Measurements from ENCODE around the gene OR2A2. TPM values are rescaled to one million over a fixed set of nuclear protein-coding genes. Genes with fewer than 3 reads are reported as not detected.

OR2A2 gene, protein sequence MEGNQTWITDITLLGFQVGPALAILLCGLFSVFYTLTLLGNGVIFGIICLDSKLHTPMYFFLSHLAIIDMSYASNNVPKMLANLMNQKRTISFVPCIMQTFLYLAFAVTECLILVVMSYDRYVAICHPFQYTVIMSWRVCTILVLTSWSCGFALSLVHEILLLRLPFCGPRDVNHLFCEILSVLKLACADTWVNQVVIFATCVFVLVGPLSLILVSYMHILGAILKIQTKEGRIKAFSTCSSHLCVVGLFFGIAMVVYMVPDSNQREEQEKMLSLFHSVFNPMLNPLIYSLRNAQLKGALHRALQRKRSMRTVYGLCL
- not detected for total RNA-seq

DNA sequence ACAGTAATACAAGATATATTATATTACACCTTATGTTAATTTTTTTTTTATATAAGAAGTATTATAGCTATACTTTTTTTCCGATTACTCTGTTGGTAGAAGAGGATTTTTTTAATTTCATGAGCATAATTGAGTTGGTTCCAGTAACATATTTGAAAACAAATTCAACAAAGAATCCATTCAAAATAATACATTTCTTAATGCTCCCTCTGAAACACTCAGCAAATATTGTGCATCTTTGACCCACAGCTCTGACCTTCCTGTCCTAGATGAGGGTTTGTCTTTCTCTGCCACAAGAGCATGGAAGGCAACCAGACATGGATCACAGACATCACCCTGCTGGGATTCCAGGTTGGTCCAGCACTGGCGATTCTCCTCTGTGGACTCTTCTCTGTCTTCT is at the start of gene OR2A2:
TSS of gene OR2A2 (plus strand) at position 301 of the 400 bp plus-strand sequence. CDS start at position 301, 0 bp downstream.
- DNase-seq (no peak), ATAC-seq (replicated peaks in 1 of 2) (no peak)
- peaks cover 10% of the 10 kb centered on the region for H3K27me3 Mint-ChIP-seq (ENCODE audit: low read depth)
- no peaks in the 10 kb centered on the region for H3K9me3 Mint-ChIP-seq
- no peak within 1 kb of the TSS for H3K4me3 Mint-ChIP-seq
- H3K27ac Mint-ChIP-seq, result no peak within 1 kb of the TSS
- no peaks in the 10 kb centered on the region for H3K4me1 Mint-ChIP-seq (ENCODE audit: low read depth)
- H3K36me3 Mint-ChIP-seq (ENCODE audit: insufficient read depth in 2 of 2), result no peaks in the 10 kb centered on the region

DNA sequence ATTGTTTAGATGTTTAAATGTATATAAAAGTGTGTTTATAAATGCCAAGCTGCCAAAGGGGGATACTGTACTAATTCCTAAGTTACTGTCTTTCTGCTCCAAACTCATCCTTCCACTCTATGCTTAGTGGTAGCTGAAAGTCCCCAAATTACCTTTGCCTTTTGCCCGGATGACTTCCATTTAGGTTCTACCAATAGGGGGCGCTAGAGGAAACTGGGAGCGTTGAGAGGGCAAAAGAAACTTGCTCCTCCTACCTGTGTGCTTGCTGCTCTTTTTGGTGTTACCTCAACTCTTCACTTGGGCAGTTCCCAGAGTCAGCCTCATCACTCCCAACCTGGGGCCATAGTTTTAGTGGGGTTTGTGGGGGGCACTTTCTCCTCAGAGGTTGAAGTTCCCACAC is 45.7 kb upstream of the OR2A2 start:
- DNase-seq, result no peak
- Mint-ChIP-seq H3K9me3 (peaks cover 2 to 7% of the 10 kb centered on the region in 2 donors), H3K27me3 (ENCODE audit: low read depth) (peaks cover 21% of the 10 kb centered on the region), H3K4me1 (ENCODE audit: low read depth) (no peaks in the 10 kb centered on the region), H3K27ac (no peak overlapping the region), H3K4me3 (no peak overlapping the region), H3K36me3 (ENCODE audit: insufficient read depth in 2 of 2) (no peaks in the 10 kb centered on the region)
- no peak for ATAC-seq (replicated peaks in 1 of 2)

DNA sequence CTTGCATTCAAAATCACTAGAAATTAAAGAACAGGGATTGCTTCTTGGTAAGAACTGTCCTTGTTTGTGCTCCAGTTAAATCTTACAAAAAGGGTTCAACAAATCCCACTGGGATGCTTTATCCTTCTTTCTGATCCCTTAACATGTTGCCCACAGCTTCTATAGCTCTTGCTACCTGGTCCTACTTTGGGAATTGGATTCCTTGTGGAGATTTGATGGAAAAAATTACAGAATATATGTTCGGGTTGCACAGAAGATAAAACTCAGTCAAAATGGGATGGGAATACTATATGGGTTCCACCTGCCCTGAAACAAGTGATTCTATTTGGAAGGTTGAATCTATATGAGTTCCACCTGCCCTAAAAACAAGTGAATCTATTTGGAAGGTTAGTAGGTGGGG is 39.9 kb upstream of the OR2A2 start, which contains the start of gene OR2A25:
TSS of gene OR2A25 (plus strand) at position 301 of the 400 bp plus-strand sequence. CDS start 4,409 bp downstream, outside the sequence.
- Mint-ChIP-seq H3K27me3 (ENCODE audit: low read depth) (peaks cover 7% of the 10 kb centered on the region), H3K27ac (no peak within 1 kb of the TSS), H3K9me3 (no peaks in the 10 kb centered on the region), H3K4me1 (ENCODE audit: low read depth) (no peaks in the 10 kb centered on the region), H3K36me3 (ENCODE audit: insufficient read depth in 2 of 2) (no peaks in the 10 kb centered on the region), H3K4me3 (no peak within 1 kb of the TSS)
- DNase-seq (no peak), ATAC-seq (replicated peaks in 1 of 2) (no peak)

DNA sequence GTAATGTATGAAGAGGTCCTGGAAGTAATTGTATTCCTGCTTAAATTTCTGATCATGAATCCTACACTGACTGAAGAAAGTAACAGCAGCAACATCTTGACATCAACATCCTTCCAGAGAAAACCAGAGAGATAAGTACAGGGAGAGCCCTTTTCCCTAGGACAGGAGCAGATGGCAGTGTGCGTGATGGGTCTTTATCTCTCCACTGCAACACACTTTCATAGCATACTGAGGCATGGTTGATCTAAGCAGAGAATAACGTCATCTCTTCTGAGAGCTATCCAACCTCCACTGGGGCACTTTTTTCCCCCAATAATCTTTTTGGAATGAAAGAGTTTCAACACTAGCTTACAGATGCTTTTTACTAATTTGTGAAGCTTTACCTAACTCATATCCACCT is 39.4 kb upstream of the OR2A2 start:
- ATAC-seq (replicated peaks in 1 of 2) (no peak), DNase-seq (no peak)
- no peaks in the 10 kb centered on the region for H3K9me3 Mint-ChIP-seq
- no peak overlapping the region for H3K4me3 Mint-ChIP-seq
- H3K27me3 Mint-ChIP-seq (ENCODE audit: low read depth), result peaks cover 7% of the 10 kb centered on the region
- no peak overlapping the region for H3K27ac Mint-ChIP-seq
- H3K36me3 Mint-ChIP-seq (ENCODE audit: insufficient read depth in 2 of 2), result no peaks in the 10 kb centered on the region
- no peaks in the 10 kb centered on the region for H3K4me1 Mint-ChIP-seq (ENCODE audit: low read depth)

DNA sequence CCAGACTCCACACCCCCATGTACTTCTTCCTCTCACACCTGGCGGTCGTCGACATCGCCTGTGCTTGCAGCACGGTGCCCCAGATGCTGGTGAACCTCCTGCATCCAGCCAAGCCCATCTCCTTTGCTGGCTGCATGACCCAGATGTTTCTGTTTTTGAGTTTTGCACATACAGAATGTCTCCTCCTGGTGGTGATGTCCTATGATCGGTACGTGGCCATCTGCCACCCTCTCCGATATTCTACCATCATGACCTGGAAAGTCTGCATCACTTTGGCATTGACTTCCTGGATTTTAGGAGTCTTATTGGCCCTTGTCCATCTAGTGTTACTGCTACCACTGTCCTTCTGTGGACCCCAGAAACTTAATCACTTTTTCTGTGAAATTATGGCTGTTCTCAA is 35.0 kb upstream of the OR2A2 start:
- Mint-ChIP-seq H3K27me3 (ENCODE audit: low read depth) (no peaks in the 10 kb centered on the region), H3K27ac (no peak overlapping the region), H3K4me1 (ENCODE audit: low read depth) (no peaks in the 10 kb centered on the region), H3K9me3 (no peaks in the 10 kb centered on the region), H3K4me3 (no peak overlapping the region), H3K36me3 (ENCODE audit: insufficient read depth in 2 of 2) (no peaks in the 10 kb centered on the region)
- ATAC-seq (replicated peaks in 1 of 2) (no peak), DNase-seq (no peak)

DNA sequence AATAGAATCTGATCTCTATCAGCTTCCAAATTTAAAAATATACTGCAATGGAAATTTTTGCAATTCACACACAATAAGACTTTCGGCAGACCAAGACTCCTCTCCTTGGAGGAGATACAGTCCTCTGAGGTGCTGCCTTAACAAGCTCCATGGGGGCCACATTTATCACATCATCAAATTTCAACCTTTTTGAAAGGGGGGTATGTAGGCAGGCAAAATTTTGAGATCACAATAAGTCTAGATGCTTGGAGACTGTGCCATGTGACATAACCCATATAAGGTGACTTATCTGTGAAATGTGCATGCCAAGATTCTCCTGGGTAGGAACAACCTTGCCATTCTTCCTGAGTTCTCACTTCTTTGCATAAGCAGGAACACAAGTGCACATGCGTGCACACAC is 23.4 kb upstream of the OR2A2 start, which contains the start of gene OR2A12:
TSS of gene OR2A12 (plus strand) at position 301 of the 400 bp plus-strand sequence. CDS start 8,830 bp downstream, outside the sequence.
- ATAC-seq (replicated peaks in 1 of 2) (no peak), DNase-seq (no peak)
- no peaks in the 10 kb centered on the region for H3K9me3 Mint-ChIP-seq
- H3K4me1 Mint-ChIP-seq (ENCODE audit: low read depth), result no peaks in the 10 kb centered on the region
- H3K4me3 Mint-ChIP-seq, result no peak within 1 kb of the TSS
- H3K27ac Mint-ChIP-seq, result no peak within 1 kb of the TSS
- H3K36me3 Mint-ChIP-seq (ENCODE audit: insufficient read depth in 2 of 2), result no peaks in the 10 kb centered on the region
- no peaks in the 10 kb centered on the region for H3K27me3 Mint-ChIP-seq (ENCODE audit: low read depth)

DNA sequence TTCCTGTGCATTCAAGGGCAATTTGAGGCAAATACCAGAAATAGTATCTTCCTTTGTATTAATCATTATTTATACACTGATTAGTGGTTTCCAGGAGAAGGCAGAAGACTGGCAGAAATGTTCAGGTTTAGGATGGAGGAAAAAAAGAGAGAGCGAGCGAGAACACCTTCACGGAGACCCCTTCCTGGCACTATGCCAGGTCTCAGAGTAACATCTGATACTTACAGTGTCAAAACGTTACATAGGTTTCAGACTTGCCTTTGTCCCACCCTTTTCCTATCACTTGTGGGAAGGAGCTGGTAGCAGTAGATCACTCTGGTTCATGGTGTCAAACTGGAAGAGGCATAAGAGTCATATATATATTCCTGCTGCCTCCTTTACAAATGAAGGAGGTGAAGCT is 22.7 kb upstream of the OR2A2 start:
- Mint-ChIP-seq H3K4me3 (no peak overlapping the region), H3K9me3 (no peaks in the 10 kb centered on the region), H3K36me3 (ENCODE audit: insufficient read depth in 2 of 2) (no peaks in the 10 kb centered on the region), H3K4me1 (ENCODE audit: low read depth) (no peaks in the 10 kb centered on the region), H3K27ac (no peak overlapping the region), H3K27me3 (ENCODE audit: low read depth) (no peaks in the 10 kb centered on the region)
- no peak for DNase-seq
- no peak for ATAC-seq (replicated peaks in 1 of 2)

DNA sequence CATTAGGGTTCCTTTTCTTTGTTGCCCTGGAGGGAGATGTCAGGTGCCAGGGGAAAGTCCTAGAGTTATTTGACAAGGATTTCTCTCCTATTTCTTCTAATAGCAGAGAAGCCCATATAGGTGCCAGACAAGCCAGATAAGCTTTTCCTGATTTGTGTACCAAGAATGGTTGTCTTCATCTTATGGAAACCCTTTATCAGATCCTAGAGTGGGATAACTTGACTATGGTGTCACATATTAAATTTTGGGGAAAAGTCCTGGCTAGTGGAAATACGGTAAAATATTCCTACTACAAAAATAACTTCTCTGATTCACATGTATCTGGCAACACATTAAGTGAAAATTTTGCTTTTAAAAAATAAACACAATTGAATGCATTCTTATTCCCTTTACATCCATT is 22.2 kb upstream of the OR2A2 start:
- no peaks in the 10 kb centered on the region for H3K36me3 Mint-ChIP-seq (ENCODE audit: insufficient read depth in 2 of 2)
- no peaks in the 10 kb centered on the region for H3K4me1 Mint-ChIP-seq (ENCODE audit: low read depth)
- H3K4me3 Mint-ChIP-seq, result no peak overlapping the region
- DNase-seq (no peak), ATAC-seq (replicated peaks in 1 of 2) (no peak)
- no peaks in the 10 kb centered on the region for H3K9me3 Mint-ChIP-seq
- no peaks in the 10 kb centered on the region for H3K27me3 Mint-ChIP-seq (ENCODE audit: low read depth)
- H3K27ac Mint-ChIP-seq, result no peak overlapping the region

DNA sequence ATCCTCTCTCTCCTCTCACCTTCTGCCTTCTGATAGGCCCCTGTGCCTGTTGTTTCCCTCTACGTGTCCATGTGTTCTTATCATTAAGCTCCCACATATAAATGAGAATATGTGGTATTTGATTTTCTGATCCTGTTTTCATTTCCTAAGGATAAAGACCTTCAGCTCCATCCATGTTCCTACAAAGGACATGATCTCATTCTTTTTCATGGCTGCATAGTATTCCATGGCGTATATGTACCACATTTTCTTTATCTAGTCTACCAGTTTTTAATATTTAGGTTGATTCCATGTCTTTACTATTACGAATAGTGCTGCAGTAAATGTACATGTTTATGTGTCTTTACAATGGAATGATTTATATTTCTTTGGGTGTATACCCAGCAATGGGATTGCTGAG is 18.7 kb upstream of the OR2A2 start:
- H3K27ac Mint-ChIP-seq, result no peak overlapping the region
- no peaks in the 10 kb centered on the region for H3K9me3 Mint-ChIP-seq
- ATAC-seq (replicated peaks in 1 of 2), result no peak
- no peak overlapping the region for H3K4me3 Mint-ChIP-seq
- no peaks in the 10 kb centered on the region for H3K4me1 Mint-ChIP-seq (ENCODE audit: low read depth)
- DNase-seq, result no peak
- no peaks in the 10 kb centered on the region for H3K36me3 Mint-ChIP-seq (ENCODE audit: insufficient read depth in 2 of 2)
- no peaks in the 10 kb centered on the region for H3K27me3 Mint-ChIP-seq (ENCODE audit: low read depth)

DNA sequence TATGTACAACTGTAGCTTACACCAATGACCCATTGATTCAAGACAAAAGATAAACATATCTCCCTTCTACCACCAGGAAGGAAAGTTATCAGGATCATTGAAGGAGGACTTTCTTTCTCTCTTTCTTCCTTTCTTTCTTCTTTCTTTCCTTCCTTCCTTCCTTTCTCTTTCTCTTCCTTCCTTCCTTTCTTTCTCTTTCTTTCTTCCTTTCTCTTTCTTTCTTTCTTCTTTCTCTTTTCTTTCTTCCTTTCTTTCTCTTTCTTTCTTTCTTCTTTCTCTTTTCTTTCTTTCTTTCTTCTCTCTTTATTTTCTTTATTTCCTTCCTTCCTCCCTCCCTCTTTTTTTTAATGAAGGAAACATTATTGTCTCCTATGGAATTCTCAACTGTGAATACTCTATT is 10.6 kb upstream of the OR2A2 start:
- Mint-ChIP-seq H3K4me3 (no peak overlapping the region), H3K27ac (no peak overlapping the region), H3K36me3 (ENCODE audit: insufficient read depth in 2 of 2) (no peaks in the 10 kb centered on the region), H3K27me3 (ENCODE audit: low read depth) (no peaks in the 10 kb centered on the region), H3K4me1 (ENCODE audit: low read depth) (no peaks in the 10 kb centered on the region), H3K9me3 (no peaks in the 10 kb centered on the region)
- ATAC-seq (replicated peaks in 1 of 2), result no peak
- no peak for DNase-seq

DNA sequence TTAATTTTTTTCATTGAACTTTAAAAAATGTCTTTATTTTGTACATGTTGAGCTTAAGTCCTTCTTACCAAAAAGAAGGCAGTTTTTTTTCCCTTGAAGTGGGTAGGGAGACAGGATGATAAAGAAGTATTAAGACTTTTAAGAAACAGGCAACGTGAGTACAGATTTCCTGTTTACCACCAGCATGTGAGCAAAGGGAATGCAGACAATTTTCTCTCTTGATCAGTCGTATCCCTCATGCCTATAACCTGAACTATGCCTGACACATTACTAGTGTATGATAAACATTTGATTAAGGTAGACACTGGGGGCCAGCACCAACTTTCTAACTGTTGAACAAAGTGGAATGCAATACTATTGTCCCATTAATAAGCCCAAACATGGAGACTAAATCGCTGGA is 8.8 kb upstream of the OR2A2 start:
- H3K27ac Mint-ChIP-seq, result no peak overlapping the region
- no peak for ATAC-seq (replicated peaks in 1 of 2)
- H3K36me3 Mint-ChIP-seq (ENCODE audit: insufficient read depth in 2 of 2), result no peaks in the 10 kb centered on the region
- H3K9me3 Mint-ChIP-seq, result no peaks in the 10 kb centered on the region
- H3K4me3 Mint-ChIP-seq, result no peak overlapping the region
- no peaks in the 10 kb centered on the region for H3K4me1 Mint-ChIP-seq (ENCODE audit: low read depth)
- H3K27me3 Mint-ChIP-seq (ENCODE audit: low read depth), result no peaks in the 10 kb centered on the region
- no peak for DNase-seq

DNA sequence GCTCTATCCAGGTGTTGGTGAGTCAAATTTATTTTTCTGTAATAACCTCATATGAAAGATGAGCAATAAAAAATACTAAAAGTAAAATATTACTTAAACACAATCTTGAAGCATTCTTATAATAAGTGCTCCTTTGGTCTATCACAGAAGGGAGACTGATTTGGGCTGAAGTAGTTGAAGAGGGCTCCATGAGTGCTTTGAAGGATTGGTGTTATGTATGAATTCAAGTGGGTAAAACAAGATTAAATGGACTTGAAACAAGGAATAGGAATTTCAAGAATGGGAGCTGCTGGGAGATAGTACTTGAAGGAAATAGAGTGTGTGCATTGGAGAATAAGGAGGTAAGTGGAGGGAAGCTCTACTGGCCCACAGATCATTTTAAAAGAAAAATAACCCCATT is 7.3 kb upstream of the OR2A2 start:
- Mint-ChIP-seq H3K27me3 (ENCODE audit: low read depth) (no peaks in the 10 kb centered on the region), H3K27ac (no peak overlapping the region), H3K36me3 (ENCODE audit: insufficient read depth in 2 of 2) (no peaks in the 10 kb centered on the region), H3K4me3 (no peak overlapping the region), H3K4me1 (ENCODE audit: low read depth) (no peaks in the 10 kb centered on the region), H3K9me3 (no peaks in the 10 kb centered on the region)
- ATAC-seq (replicated peaks in 1 of 2), result no peak
- DNase-seq, result no peak

DNA sequence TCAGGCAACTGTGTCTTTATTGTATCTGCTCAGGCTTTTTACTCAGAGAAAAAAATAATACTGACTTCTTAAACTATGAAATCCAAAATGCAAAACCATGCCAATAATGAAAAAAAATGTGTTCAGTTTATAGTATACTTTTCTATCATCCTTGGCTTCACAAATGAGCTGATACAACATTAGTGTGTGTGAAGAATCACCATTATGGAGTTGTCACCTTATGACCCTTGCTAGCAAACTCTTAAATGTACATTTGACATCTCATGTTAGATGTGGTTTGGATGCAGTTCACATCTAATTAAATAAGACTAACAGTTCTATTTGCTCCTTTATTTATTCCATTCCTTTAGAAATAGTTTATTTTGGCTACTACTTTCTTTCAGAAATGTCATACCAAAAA is 4.2 kb upstream of the OR2A2 start:
- no peaks in the 10 kb centered on the region for H3K9me3 Mint-ChIP-seq
- no peaks in the 10 kb centered on the region for H3K4me1 Mint-ChIP-seq (ENCODE audit: low read depth)
- no peak for DNase-seq
- H3K36me3 Mint-ChIP-seq (ENCODE audit: insufficient read depth in 2 of 2), result no peaks in the 10 kb centered on the region
- H3K27ac Mint-ChIP-seq, result no peak overlapping the region
- no peak for ATAC-seq (replicated peaks in 1 of 2)
- no peak overlapping the region for H3K4me3 Mint-ChIP-seq
- H3K27me3 Mint-ChIP-seq (ENCODE audit: low read depth), result no peaks in the 10 kb centered on the region

DNA sequence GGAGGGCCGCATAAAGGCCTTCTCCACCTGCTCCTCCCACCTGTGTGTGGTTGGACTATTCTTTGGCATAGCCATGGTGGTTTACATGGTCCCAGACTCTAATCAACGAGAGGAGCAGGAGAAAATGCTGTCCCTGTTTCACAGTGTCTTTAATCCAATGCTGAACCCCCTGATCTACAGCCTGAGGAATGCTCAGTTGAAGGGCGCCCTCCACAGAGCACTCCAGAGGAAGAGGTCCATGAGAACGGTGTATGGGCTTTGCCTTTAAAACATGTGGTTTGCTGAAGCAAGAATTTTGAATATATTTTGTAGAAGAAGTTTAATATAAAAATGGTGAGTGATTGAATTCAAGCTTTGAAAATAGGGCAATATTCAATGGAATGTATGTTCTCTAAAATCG is 889 bp downstream of the OR2A2 start:
- H3K9me3 Mint-ChIP-seq, result no peaks in the 10 kb centered on the region
- H3K36me3 Mint-ChIP-seq (ENCODE audit: insufficient read depth in 2 of 2), result no peaks in the 10 kb centered on the region
- H3K27me3 Mint-ChIP-seq (ENCODE audit: low read depth), result peaks cover 10% of the 10 kb centered on the region
- no peak overlapping the region for H3K4me3 Mint-ChIP-seq
- no peak overlapping the region for H3K27ac Mint-ChIP-seq
- ATAC-seq (replicated peaks in 1 of 2) (no peak), DNase-seq (no peak)
- no peaks in the 10 kb centered on the region for H3K4me1 Mint-ChIP-seq (ENCODE audit: low read depth)

Measured in activated T-cell treated with anti-CD3 and anti-CD28 coated beads, Interleukin-2, amount 50 U/mL, for 72 hours (primary cell).